ENCODE data around the gene KDM2A. TPM values are rescaled to one million over a fixed set of nuclear protein-coding genes. Genes with fewer than 3 reads are reported as not detected.

KDM2A gene
- total RNA-seq, 6 experiments from 2014 or later, result 23.8 to 37.1 (median 33.4) TPM

DNA sequence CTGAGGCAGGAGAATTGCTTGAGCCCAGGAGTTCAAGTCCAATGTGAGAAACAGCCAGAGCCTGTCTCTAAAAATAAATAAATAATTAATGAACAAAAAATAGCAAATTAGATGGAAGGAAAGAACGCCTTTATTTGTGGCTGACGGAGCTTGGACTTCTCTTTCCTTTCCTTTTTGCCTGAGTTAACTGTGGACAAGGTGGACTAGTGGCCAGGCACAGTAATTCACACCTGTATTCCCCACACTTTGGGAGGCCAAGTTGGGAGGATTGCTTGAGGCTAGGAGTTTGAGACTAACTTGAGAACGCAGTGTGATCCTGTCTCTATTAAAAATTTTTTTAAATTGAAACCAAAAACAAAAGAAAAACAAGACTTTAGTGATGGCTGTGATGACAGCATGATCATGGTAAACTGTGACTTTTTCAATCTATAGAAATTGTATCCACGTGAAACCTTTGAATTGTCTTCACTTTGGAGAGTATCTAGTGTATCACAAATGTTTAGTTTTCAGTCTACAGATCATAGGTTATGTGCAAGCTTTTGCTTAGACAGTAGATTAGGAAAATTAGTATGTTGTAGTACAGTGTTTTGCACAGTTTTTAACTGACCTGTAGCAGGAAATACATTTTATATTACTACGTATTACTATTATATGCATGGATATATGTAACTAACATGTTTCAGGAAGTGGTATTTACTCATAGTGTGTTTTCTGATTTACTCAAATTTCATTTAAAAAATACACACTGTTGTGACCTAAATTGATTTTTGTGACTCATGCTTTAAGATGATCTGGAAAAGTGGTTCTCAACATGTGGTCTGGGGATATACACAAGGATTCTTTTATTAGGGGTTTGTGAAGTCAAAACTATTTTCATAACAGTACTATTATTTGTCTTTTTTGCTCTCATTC is 42.1 kb downstream of the KDM2A start:
- peaks cover 0 to 4% (median 0%) of the 10 kb centered on the region in 4 donors for H3K36me3 ChIP-seq
- peaks cover 0 to 16% (median 0%) of the 10 kb centered on the region in 4 donors for H3K4me1 ChIP-seq
- no peak for ATAC-seq
- intact Hi-C loops (cut with DNase I), result no loop called here
- TF ChIP-seq, protein P1, sequence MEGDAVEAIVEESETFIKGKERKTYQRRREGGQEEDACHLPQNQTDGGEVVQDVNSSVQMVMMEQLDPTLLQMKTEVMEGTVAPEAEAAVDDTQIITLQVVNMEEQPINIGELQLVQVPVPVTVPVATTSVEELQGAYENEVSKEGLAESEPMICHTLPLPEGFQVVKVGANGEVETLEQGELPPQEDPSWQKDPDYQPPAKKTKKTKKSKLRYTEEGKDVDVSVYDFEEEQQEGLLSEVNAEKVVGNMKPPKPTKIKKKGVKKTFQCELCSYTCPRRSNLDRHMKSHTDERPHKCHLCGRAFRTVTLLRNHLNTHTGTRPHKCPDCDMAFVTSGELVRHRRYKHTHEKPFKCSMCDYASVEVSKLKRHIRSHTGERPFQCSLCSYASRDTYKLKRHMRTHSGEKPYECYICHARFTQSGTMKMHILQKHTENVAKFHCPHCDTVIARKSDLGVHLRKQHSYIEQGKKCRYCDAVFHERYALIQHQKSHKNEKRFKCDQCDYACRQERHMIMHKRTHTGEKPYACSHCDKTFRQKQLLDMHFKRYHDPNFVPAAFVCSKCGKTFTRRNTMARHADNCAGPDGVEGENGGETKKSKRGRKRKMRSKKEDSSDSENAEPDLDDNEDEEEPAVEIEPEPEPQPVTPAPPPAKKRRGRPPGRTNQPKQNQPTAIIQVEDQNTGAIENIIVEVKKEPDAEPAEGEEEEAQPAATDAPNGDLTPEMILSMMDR (IDR thresholded peaks at IDR 0.05), result peak in 1 of 4 donors; percentile 5
- TF ChIP-seq POLR2A (IDR thresholded peaks at IDR 0.05), result no peak
- WGBS (ENCODE audit: insufficient coverage, low coverage, low lambda C conversion rate, missing lambda C conversion rate), result 69% methylated on average over 4 of the region's 5 CpGs
- H3K27me3 ChIP-seq, result no peaks in the 10 kb centered on the region
- no peaks in the 10 kb centered on the region for H3K9me3 ChIP-seq
- H3K27ac ChIP-seq, result no peak overlapping the region
- DNase-seq, result no peak
- no peak overlapping the region for H3K4me3 ChIP-seq

DNA sequence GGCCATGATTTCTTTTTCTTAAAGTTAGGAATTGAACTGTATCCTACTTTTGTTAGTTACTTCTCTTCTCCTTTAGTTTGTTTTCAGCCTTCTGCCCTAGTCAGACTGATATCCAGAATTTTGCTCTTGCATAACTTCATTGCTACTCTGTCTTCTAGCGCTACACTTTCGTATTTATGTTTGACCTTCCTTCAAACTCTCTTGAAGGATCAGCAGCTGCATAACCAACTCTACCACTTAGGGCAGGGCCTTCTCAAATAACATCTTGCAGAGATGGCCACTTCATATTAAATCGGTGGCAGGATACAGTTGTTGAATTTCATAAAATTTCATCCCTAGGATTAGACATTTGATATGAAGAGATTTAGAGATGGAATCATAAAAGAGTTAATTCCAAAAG is 43.9 kb downstream of the KDM2A start:
- DNase-seq (no peak), ATAC-seq (no peak)
- H3K9me3 ChIP-seq, result no peaks in the 10 kb centered on the region
- peaks cover 0 to 20% (median 3%) of the 10 kb centered on the region in 4 donors for H3K4me1 ChIP-seq
- TF ChIP-seq, protein P1 (IDR thresholded peaks at IDR 0.05), result no peak
- TF ChIP-seq POLR2A (IDR thresholded peaks at IDR 0.05), result no peak
- WGBS (ENCODE audit: insufficient coverage, low coverage, low lambda C conversion rate, missing lambda C conversion rate), result 76% methylated on average over 3 of the region's 3 CpGs
- no peaks in the 10 kb centered on the region for H3K27me3 ChIP-seq
- intact Hi-C loops (cut with DNase I), result no loop called here
- H3K4me3 ChIP-seq, result no peak overlapping the region
- peaks cover 0 to 4% (median 0%) of the 10 kb centered on the region in 4 donors for H3K36me3 ChIP-seq
- H3K27ac ChIP-seq, result no peak overlapping the region

DNA sequence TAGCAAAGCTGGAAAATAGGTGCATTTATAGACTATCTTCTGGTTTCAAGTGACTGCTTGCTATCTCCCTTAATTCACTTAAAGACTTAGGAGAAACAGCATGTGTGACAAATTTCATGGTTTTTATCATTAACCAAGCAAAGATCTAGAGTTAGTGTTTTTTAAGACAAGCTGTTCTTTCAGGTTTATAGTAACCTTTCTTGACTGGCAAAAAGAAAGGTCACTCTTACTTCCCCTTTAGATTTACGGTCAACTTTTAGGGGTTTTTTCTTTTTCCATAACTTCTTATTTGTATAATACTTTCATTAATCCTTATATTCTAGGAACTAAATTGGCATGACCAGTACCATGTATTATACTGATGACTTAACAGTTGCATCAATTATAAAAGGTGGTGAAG is 46.6 kb downstream of the KDM2A start:
- Histone ChIP-seq H3K4me3 (no peak overlapping the region), H3K9me3 (no peaks in the 10 kb centered on the region), H3K27ac (no peak overlapping the region), H3K36me3 (peaks cover 0 to 4% (median 0%) of the 10 kb centered on the region in 4 donors), H3K27me3 (no peaks in the 10 kb centered on the region), H3K4me1 (peaks cover 0 to 27% (median 4%) of the 10 kb centered on the region in 4 donors)
- 64% methylated on average over 1 of the region's 1 CpG for WGBS (ENCODE audit: insufficient coverage, low coverage, low lambda C conversion rate, missing lambda C conversion rate)
- intact Hi-C loops (cut with DNase I), result no loop called here
- ATAC-seq, result no peak
- no peak for DNase-seq
- TF ChIP-seq, protein P1 (IDR thresholded peaks at IDR 0.05), result no peak
- no peak for TF ChIP-seq POLR2A (IDR thresholded peaks at IDR 0.05)

DNA sequence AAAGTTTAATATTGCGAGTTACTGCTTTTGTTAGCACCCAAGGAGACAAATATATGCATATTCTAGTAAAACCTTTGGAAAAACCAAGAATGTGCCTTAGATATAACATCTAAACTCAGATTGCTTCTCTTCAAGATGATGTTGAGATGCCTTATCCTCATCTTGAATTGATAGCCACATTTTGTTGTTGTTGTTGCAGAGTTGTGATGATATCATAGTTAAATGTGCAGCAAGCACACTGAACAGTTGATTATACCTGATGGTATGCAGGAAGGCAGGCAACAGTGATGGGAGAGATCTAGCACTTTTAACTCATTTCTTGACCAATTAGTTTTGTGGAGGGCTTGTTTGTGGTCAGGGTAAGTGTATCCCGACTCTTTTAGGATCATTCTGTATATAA is 48.0 kb downstream of the KDM2A start:
- Histone ChIP-seq H3K36me3 (peaks cover 0 to 4% (median 0%) of the 10 kb centered on the region in 4 donors), H3K9me3 (no peaks in the 10 kb centered on the region), H3K27ac (no peak overlapping the region), H3K4me3 (no peak overlapping the region), H3K27me3 (no peaks in the 10 kb centered on the region), H3K4me1 (peaks cover 0 to 24% (median 4%) of the 10 kb centered on the region in 4 donors)
- ATAC-seq (no peak), DNase-seq (no peak)
- TF ChIP-seq POLR2A (IDR thresholded peaks at IDR 0.05), result no peak
- TF ChIP-seq, protein P1 (IDR thresholded peaks at IDR 0.05), result no peak
- intact Hi-C loops (cut with DNase I), result no loop called here
- 100% methylated on average over 1 of the region's 2 CpGs for WGBS (ENCODE audit: insufficient coverage, low coverage, low lambda C conversion rate, missing lambda C conversion rate)
